ENCODE measurements around the gene KDM2A.
"Not testable (repeated sequence)": the region's sequence is repeated elsewhere in the genome, so short reads cannot be mapped to it uniquely, and the experiment has no call there.

Gene KDM2A

GRCh38 chr11:67167091-67167490 lies 48.0 kb downstream of the KDM2A start:
- DNase-seq, result no peak

GRCh38 chr11:67167719-67168118 lies 48.7 kb downstream of the KDM2A start:
- DNase-seq, result no peak

DNA sequence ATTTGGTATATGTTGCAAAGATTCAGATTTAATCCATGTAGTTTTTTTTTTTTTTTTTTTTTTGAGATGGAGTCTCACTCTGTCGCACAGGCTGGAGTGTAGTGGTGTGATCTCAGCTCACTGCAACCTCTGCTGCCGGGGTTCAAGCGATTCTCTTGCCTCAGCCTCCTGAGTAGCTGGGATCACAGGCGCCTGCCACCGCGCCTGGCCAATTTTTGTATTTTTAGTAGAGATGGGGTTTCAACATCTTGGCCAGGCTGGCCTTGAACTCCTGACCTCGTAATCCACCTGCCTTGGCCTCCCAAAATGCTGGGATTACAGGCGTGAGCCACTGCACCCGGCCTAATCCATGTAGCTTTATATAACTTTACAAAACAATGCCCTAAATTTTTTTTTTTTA lies 49.8 kb downstream of the KDM2A start:
- DNase-seq, result not testable (repeated sequence)

GRCh38 chr11:67174311-67174710 lies 55.2 kb downstream of the KDM2A start:
- DNase-seq, result no peak

GRCh38 chr11:67177399-67178281 lies 58.6 kb downstream of the KDM2A start:
- no peak for DNase-seq

DNA sequence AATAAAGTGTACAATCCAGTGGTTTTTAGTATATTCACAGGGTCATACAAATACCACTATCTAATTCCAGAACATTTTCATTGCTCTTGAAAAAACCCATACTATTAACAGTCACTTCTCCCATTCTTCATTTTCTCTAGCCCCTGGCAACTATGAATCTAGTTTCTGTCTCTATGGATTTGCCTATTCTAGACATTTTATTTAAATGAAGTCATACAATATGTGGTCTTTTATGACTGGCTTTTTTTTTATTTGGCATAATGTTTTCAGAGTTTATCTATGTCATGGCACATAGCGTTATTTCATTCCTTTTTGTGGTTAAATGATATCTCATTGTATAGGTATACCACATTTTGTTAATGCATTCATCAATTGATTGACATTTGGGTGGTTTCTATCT lies 59.4 kb downstream of the KDM2A start:
- no peak for DNase-seq

GRCh38 chr11:67178878-67179277 lies 59.8 kb downstream of the KDM2A start:
- no peak for DNase-seq

DNA sequence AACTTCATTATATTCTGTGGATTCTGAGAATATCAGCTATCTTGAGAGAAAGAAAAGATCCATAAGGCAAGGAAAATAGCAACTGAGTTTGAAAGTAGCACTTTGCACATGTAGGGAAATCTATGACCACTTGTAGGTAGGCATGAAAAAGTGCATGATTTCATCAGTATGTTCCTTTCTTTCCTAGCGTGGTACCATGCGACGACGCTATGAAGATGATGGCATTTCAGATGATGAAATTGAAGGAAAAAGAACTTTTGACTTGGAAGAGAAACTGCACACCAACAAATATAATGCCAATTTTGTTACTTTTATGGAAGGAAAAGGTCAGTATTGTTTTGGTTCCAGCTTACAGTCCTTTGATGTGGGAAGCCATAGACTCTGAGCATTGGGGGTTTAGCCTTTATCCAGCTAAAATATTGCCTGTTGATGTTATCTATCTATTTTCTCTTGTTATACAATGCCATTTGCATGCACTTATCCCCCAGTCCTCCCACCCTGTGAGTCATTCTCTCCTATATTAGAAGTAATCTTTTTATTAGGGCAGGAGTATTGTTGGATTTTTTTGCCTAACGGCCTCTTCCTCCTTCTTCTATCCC lies 60.9 kb downstream of the KDM2A start:
- no peak for DNase-seq

- DNase-seq, result no peak
These were observed 75.0 kb downstream of the KDM2A start for GRCh38 chr11:67194096-67194495.

- DNase-seq, result no peak
These were observed 77.0 kb downstream of the KDM2A start for GRCh38 chr11:67195971-67196456.

DNA sequence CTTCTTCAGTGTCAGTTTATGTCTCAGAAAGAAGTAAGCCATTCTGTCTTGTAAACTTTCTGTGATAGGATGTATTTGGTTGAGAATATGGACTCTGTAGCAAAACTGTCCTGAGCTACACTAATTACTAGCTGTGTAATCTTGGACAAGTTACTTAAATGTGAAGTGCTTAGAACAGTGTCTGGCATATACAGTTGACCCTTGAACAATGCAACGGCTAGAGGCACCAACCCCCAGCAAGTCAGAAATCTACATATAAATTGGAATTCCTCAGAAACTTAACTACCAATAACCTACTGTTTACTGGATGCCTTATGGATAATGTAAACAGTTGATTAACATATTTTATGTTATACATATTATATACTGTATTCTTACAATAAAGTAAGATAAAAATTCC lies 78.5 kb downstream of the KDM2A start:
- no peak for DNase-seq

DNA sequence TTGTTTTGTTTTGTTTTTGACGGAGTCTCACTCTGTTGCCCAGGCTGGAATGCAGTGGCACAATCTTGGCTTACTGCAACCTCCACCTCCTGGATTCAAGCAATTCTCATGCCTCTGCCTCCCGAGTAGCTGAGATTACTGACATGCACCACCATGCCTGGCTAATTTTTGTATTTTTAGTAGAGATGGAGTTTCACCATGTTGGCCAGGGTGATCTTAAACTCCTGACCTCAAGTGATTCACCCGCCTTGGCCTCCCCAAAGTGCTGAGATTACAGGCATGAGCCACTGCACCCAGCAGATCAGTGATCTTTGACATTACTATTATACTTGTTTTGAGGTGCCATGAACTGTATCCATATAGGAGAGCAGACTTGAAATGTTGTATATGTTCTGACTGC lies 79.7 kb downstream of the KDM2A start:
- DNase-seq, result not testable (repeated sequence)

GRCh38 chr11:67199751-67200150 lies 80.7 kb downstream of the KDM2A start:
- no peak for DNase-seq

DNA sequence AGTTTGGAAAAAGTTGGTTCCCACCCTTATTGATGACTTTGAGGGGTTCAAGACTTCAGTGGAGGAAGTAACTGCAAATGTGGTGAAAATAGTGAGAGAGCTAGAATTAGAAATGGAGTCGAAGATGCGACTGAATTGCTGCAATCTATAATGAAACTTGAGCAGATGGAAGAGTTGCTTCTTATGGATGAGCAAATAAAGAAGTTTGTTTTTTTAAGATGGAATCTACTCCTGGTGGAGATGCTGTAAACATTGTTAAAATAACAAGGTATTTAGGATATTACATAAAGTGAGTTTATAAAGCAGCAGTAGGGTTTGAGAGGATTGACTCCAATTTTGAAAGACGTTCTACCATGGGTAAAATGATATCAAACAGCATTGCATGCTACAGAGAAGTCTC lies 83.0 kb downstream of the KDM2A start:
- no peak for DNase-seq

- no peak for DNase-seq
These were observed 85.8 kb downstream of the KDM2A start for GRCh38 chr11:67204822-67205221.

DNA sequence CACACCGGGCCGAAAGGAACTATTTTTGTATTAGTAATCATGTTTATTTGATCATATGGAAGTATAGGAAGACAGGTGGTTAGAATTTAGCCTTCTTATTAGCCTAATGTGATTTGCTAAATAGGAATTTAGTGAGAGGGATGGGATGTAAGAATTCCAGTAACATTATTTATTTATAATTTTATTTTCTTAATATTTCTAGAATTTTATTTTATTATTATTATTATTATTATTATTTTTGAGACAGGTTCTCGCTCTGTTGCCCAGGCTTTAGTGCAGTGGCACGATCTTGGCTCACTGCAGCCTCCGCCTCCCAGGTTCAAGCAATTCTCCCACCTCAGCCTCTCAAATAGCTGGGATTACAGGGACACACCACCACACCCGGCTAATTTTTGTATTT lies 90.2 kb downstream of the KDM2A start:
- DNase-seq, result not testable (repeated sequence)

- DNase-seq, result no peak
These were observed 92.8 kb downstream of the KDM2A start for GRCh38 chr11:67211656-67212436.

GRCh38 chr11:67213178-67213621 lies 94.1 kb downstream of the KDM2A start:
- DNase-seq, result no peak

GRCh38 chr11:67227726-67228125 lies 108.7 kb downstream of the KDM2A start:
- no peak for DNase-seq

- no peak for DNase-seq
These were observed 111.3 kb downstream of the KDM2A start for GRCh38 chr11:67230406-67230805.

GRCh38 chr11:67230886-67231285 lies 111.8 kb downstream of the KDM2A start:
- DNase-seq, result no peak

GRCh38 chr11:67233584-67234190 lies 114.6 kb downstream of the KDM2A start:
- DNase-seq, result no peak

Data from right kidney (tissue), 1 donor.